IMR-90 (cell line): ENCODE data around the gene HPSE2. TPM values are rescaled to one million over a fixed set of nuclear protein-coding genes. Genes with fewer than 3 reads are reported as not detected.

Source experiments
- ATAC-seq: fragments of 200-7000 bp; cut with Tn5 transposase; 2 replicates; pipeline ENCODE4 v1.9.1; 2020; ENCODE audit warnings: low read depth, mild to moderate bottlenecking, moderate library complexity
- BruUV-seq: library from RNA; stranded (reverse); fragments of 400-500 nt; replicated peaks from 2 replicates; lab custom pipeline; 2021; lab: Mats Ljungman, UMichigan
- CTCF ChIA-PET: fragments of 300-600 bp; formaldehyde crosslinking; extraction: SDS; loops from one replicate; lab custom pipeline; 2021; ENCODE audit warnings: antibody characterized with exemption; lab: Yijun Ruan, JAX
- POLR2A ChIA-PET: fragments of 300-600 bp; sonication (Branson Sonifier 250); formaldehyde crosslinking; loops from one replicate; lab custom pipeline; 2022; ENCODE audit warnings: antibody characterized with exemption; ENCODE audit not compliant: unreplicated experiment; lab: Charles Lee
- DNase-seq: peaks from one replicate; pipeline ENCODE4 v3.0.0; 2013
- H2AFZ ChIP-seq: replicated peaks from 2 replicates; pipeline ENCODE3; 2013; ENCODE audit warnings: low read length, mild to moderate bottlenecking; ENCODE audit not compliant: poor library complexity
- H2AK5ac ChIP-seq: 2 replicates; pipeline ENCODE4 v1.6.1; 2013; ENCODE audit warnings: low read depth, low read length, inconsistent platforms
- H2AK9ac ChIP-seq: replicated peaks from 2 replicates; pipeline ENCODE3; 2013; ENCODE audit warnings: mild to moderate bottlenecking, low read depth, low read length, moderate library complexity; ENCODE audit not compliant: poor library complexity
- H2BK120ac ChIP-seq: 2 replicates; pipeline ENCODE4 v1.6.1; 2013; ENCODE audit warnings: low read depth, low read length, inconsistent platforms
- H2BK15ac ChIP-seq: 3 replicates; pipeline ENCODE4 v1.6.1; 2013; ENCODE audit warnings: low read depth, low read length, inconsistent platforms
- H2BK20ac ChIP-seq: 2 replicates; pipeline ENCODE4 v1.6.1; 2013; ENCODE audit warnings: low read depth, mild to moderate bottlenecking, inconsistent platforms, low read length, moderate library complexity
- H2BK5ac ChIP-seq: 2 replicates; pipeline ENCODE4 v1.6.1; 2013; ENCODE audit warnings: mild to moderate bottlenecking, low read depth, low read length, inconsistent platforms; ENCODE audit not compliant: poor library complexity, severe bottlenecking
- H3K14ac ChIP-seq: replicated peaks from 2 replicates; pipeline ENCODE4 v1.6.1; 2013; ENCODE audit warnings: low read depth, low read length, inconsistent platforms
- H3K18ac ChIP-seq: 2 replicates; pipeline ENCODE4 v1.6.1; 2013; ENCODE audit warnings: low read depth, low read length, control low read depth
- H3K23ac ChIP-seq: 2 replicates; pipeline ENCODE4 v1.6.1; 2013; ENCODE audit warnings: low read depth, low read length, inconsistent platforms
- H3K27ac ChIP-seq: 2 replicates; pipeline ENCODE4 v1.5.1; 2013; ENCODE audit warnings: mild to moderate bottlenecking, control low read depth, low read length; ENCODE audit not compliant: insufficient read depth
- H3K27me3 ChIP-seq: 2 replicates; pipeline ENCODE4 v1.6.1; 2013; ENCODE audit warnings: low read length; ENCODE audit not compliant: control insufficient read depth, insufficient read depth
- H3K36me3 ChIP-seq: 2 replicates; pipeline ENCODE4 v1.6.1; 2013; ENCODE audit warnings: low read length, mixed read lengths; ENCODE audit not compliant: control insufficient read depth, insufficient read depth
- H3K4ac ChIP-seq: 2 replicates; pipeline ENCODE4 v1.6.1; 2013; ENCODE audit warnings: low read depth, low read length, inconsistent platforms
- H3K4me1 ChIP-seq: 2 replicates; pipeline ENCODE4 v1.6.1; 2013; ENCODE audit warnings: low read length, mixed read lengths; ENCODE audit not compliant: control insufficient read depth, insufficient read depth
- H3K4me2 ChIP-seq: 2 replicates; pipeline ENCODE4 v1.6.1; 2013; ENCODE audit warnings: low read depth, mild to moderate bottlenecking, control low read depth, low read length, moderate library complexity
- H3K4me3 ChIP-seq: 2 replicates; pipeline ENCODE4 v1.5.1; 2013; ENCODE audit warnings: low read depth, mild to moderate bottlenecking, control low read depth, low read length, moderate library complexity; ENCODE audit not compliant: insufficient read depth
- H3K56ac ChIP-seq: 2 replicates; pipeline ENCODE4 v1.6.1; 2013; ENCODE audit warnings: low read length, inconsistent platforms; ENCODE audit not compliant: insufficient read depth; ENCODE audit errors: extremely low read depth
- H3K79me1 ChIP-seq, 2 experiments: 2 replicates each; pipeline ENCODE4 v1.6.1; 2013; ENCODE audit warnings: low read length in 2 of 2, inconsistent platforms in 1 of 2, low read depth in 1 of 2
- H3K9ac ChIP-seq: 2 replicates; pipeline ENCODE4 v1.6.1; 2013; ENCODE audit warnings: low read depth, low read length, control low read depth
- H3K9me1 ChIP-seq: 2 replicates; pipeline ENCODE4 v1.6.1; 2013; ENCODE audit warnings: low read length, inconsistent platforms; ENCODE audit not compliant: insufficient read depth
- H3K9me3 ChIP-seq: 2 replicates; pipeline ENCODE4 v1.6.1; 2013; ENCODE audit warnings: low read length; ENCODE audit not compliant: control insufficient read depth, insufficient read depth
- H4K20me1 ChIP-seq: 2 replicates; pipeline ENCODE4 v1.6.1; 2013; ENCODE audit warnings: low read length, inconsistent platforms; ENCODE audit not compliant: insufficient read depth
- H4K5ac ChIP-seq: 2 replicates; pipeline ENCODE4 v1.6.1; 2013; ENCODE audit warnings: mild to moderate bottlenecking, low read depth, low read length, control low read depth
- H4K8ac ChIP-seq, 2 experiments: 2 replicates each; pipeline ENCODE4 v1.6.1; 2013; ENCODE audit warnings: low read depth in 2 of 2, low read length in 2 of 2, control low read depth in 1 of 2, inconsistent platforms in 1 of 2
- H4K91ac ChIP-seq: 2 replicates; pipeline ENCODE4 v1.6.1; 2013; ENCODE audit warnings: low read depth, low read length, inconsistent platforms; ENCODE audit not compliant: insufficient read depth
- BHLHE40 ChIP-seq: fragments of 150-350 bp; IDR thresholded peaks from 2 replicates; pipeline ENCODE4 v1.6.1; 2016; ENCODE audit warnings: mild to moderate bottlenecking, low read depth, low read length
- CEBPB ChIP-seq: IDR thresholded peaks from 2 replicates; pipeline ENCODE4 v1.6.1; 2012; ENCODE audit warnings: low read depth, low read length, improper control_type of control experiment
- CHD1 ChIP-seq: IDR thresholded peaks from 2 replicates; pipeline ENCODE4 v1.6.1; 2012; ENCODE audit warnings: low read depth, low read length, improper control_type of control experiment
- ELK1 ChIP-seq: fragments of 150-350 bp; IDR thresholded peaks from 2 replicates; pipeline ENCODE4 v1.6.1; 2016; ENCODE audit warnings: low read depth, mild to moderate bottlenecking, low read length, moderate library complexity, borderline replicate concordance
- FOS ChIP-seq: fragments of 150-350 bp; IDR thresholded peaks from 2 replicates; pipeline ENCODE4 v1.6.1; 2016; ENCODE audit warnings: low read depth, low read length
- MAFK ChIP-seq: IDR thresholded peaks from 2 replicates; pipeline ENCODE4 v1.6.1; 2012; ENCODE audit warnings: low read depth, low read length, improper control_type of control experiment
- MAZ ChIP-seq: IDR thresholded peaks from 2 replicates; pipeline ENCODE4 v1.6.1; 2012; ENCODE audit warnings: low read depth, mild to moderate bottlenecking, low read length, improper control_type of control experiment, moderate library complexity, borderline replicate concordance
- MXI1 ChIP-seq: IDR thresholded peaks from 2 replicates; pipeline ENCODE4 v1.6.1; 2012; ENCODE audit warnings: low read depth, mild to moderate bottlenecking, low read length, moderate library complexity, borderline replicate concordance
- NFE2L2 ChIP-seq: fragments of 150-350 bp; IDR thresholded peaks from 2 replicates; pipeline ENCODE4 v1.6.1; 2016; ENCODE audit warnings: low read depth, mild to moderate bottlenecking, low read length
- POLR2A ChIP-seq: IDR thresholded peaks from 2 replicates; pipeline ENCODE4 v1.6.1; 2012; ENCODE audit warnings: mild to moderate bottlenecking, low read depth, low read length
- RAD21 ChIP-seq: IDR thresholded peaks from 2 replicates; pipeline ENCODE4 v1.6.1; 2012; ENCODE audit warnings: low read length, improper control_type of control experiment
- RCOR1 ChIP-seq: IDR thresholded peaks from 2 replicates; pipeline ENCODE4 v1.6.1; 2012; ENCODE audit warnings: mild to moderate bottlenecking, low read length, improper control_type of control experiment; ENCODE audit not compliant: insufficient replicate concordance
- RFX5 ChIP-seq: IDR thresholded peaks from 2 replicates; pipeline ENCODE4 v1.8.0; 2012; ENCODE audit warnings: low read depth, mild to moderate bottlenecking, low read length, moderate library complexity
- SMC3 ChIP-seq: fragments of 150-350 bp; IDR thresholded peaks from 2 replicates; pipeline ENCODE4 v1.6.1; 2016; ENCODE audit warnings: low read depth, mild to moderate bottlenecking, antibody characterized with exemption, low read length, moderate library complexity
- USF2 ChIP-seq: fragments of 150-350 bp; IDR thresholded peaks from 2 replicates; pipeline ENCODE4 v1.6.1; 2017; ENCODE audit warnings: mild to moderate bottlenecking, antibody characterized with exemption, low read length, low read depth
- WGBS, 2 experiments: methylation state at CpG; one replicate each; pipeline versions ENCODE4 v1.1.5 to v1.1.7; 2013; ENCODE audit warnings: missing lambda C conversion rate in 2 of 2; ENCODE audit not compliant: insufficient read length in 1 of 2; ENCODE audit errors: extremely low coverage in 2 of 2; 5-methylcytosine and 5-hydroxymethylcytosine counted together
- dilution Hi-C: fragments of 300-500 bp; cut with HindIII; formaldehyde crosslinking; loops from one replicate; pipeline ENCODE4 v1.14.3; 2018; ENCODE audit warnings: low sequenced_read_pairs; ENCODE audit not compliant: unreplicated experiment
- in situ Hi-C: fragments of 300-500 bp; cut with MboI; formaldehyde crosslinking; loops from 3 replicates; pipeline ENCODE4 v1.14.3; 2019; ENCODE audit warnings: low sequenced_read_pairs, inconsistent platforms, mixed read lengths
- intact Hi-C: fragments of 100-400 bp; cut with micrococcal nuclease; formaldehyde crosslinking; loops from 2 replicates; pipeline ENCODE4 v1.10.0; 2022
- polyA plus RNA-seq, 3 experiments: library from polyadenylated mRNA; depleted of rRNA; stranded (reverse); fragments of >200 nt; gene quantifications; 2 replicates each; pipeline ENCODE4 v1.2.3, GENCODE V29; 2012; ENCODE audit warnings: low replicate concordance in 1 of 3
- total RNA-seq: library from RNA; depleted of rRNA; stranded (reverse); fragments of >200 nt; gene quantifications from 2 replicates; pipeline ENCODE4 v1.2.3, GENCODE V29; 2012
- TF ChIP-seq, protein P1 (sequence below): conservative IDR thresholded peaks from 2 replicates; pipeline ENCODE4 v1.5.1; 2012; ENCODE audit warnings: mild to moderate bottlenecking, low read depth, low read length, improper control_type of control experiment

HPSE2 gene
- total and polyA plus RNA-seq, 2 of the 4 experiments (the other 2 are of a cell fraction), result not detected

GRCh38 chr10:98436704-98437103 lies 798.9 kb downstream of the HPSE2 start:
- no CpG with 5 or more reads among the region's 4 CpGs for WGBS, 2 experiments
- in situ Hi-C loops, result no loop called here
- no peaks in the 10 kb centered on the region for H3K9me3 ChIP-seq

More at GRCh38 chr10:98436704-98437103, 798.9 kb downstream of the HPSE2 start:
- H2AFZ ChIP-seq, result no peak overlapping the region
- H2BK120ac ChIP-seq, result no peak overlapping the region
- H3K56ac ChIP-seq, result no peak overlapping the region
- no peak overlapping the region for H3K18ac ChIP-seq
- H3K23ac ChIP-seq, result no peak overlapping the region
- H3K4me1 ChIP-seq, result peaks cover 9% of the 10 kb centered on the region; the same call in 1 of the 2 replicates
- no peak overlapping the region for H3K14ac ChIP-seq
- H3K4ac ChIP-seq, result no peak overlapping the region
- no peak overlapping the region for H4K8ac ChIP-seq
- POLR2A ChIA-PET, result no interaction called here
- peaks cover 45% of the 10 kb centered on the region for H3K36me3 ChIP-seq
- no peak overlapping the region for H2AK5ac ChIP-seq
- peaks cover 3 to 7% of the 10 kb centered on the region in 2 experiments; a peak in 2 of 4 replicates for H3K79me1 ChIP-seq
- no TSS peak for BruUV-seq
- no peak for DNase-seq
- H2BK20ac ChIP-seq, result no peak overlapping the region
- no peak overlapping the region for H3K9ac ChIP-seq
- H4K5ac ChIP-seq, result no peak overlapping the region
- H4K91ac ChIP-seq, result no peak overlapping the region
- H3K27me3 ChIP-seq, result no peaks in the 10 kb centered on the region
- no peak overlapping the region for H2BK15ac ChIP-seq
- no peak overlapping the region for H3K27ac ChIP-seq
- intact Hi-C loops (no loop called here), dilution Hi-C loops (no loop called here)
- H3K9me1 ChIP-seq, result peaks cover 15% of the 10 kb centered on the region
- H2AK9ac ChIP-seq, result no peak overlapping the region
- CTCF ChIA-PET, result interaction anchor here (0.6 kb wide), 1 partner anchor 748 kb away, joined by 5 read pairs; no protein-coding TSS in a partner anchor
- H2BK5ac ChIP-seq, result no peak overlapping the region
- H3K4me2 ChIP-seq, result no peak overlapping the region
- no peaks in the 10 kb centered on the region for H4K20me1 ChIP-seq
- TF ChIP-seq MXI1 (no peak), USF2 (no peak), FOS (no peak), SMC3 (no peak), RFX5 (no peak), RCOR1 (no peak), RAD21 (no peak), NFE2L2 (no peak), CEBPB (no peak), ELK1 (no peak), POLR2A (no peak), MAZ (no peak), BHLHE40 (no peak), CHD1 (no peak), MAFK (no peak)
- TF ChIP-seq, protein P1, sequence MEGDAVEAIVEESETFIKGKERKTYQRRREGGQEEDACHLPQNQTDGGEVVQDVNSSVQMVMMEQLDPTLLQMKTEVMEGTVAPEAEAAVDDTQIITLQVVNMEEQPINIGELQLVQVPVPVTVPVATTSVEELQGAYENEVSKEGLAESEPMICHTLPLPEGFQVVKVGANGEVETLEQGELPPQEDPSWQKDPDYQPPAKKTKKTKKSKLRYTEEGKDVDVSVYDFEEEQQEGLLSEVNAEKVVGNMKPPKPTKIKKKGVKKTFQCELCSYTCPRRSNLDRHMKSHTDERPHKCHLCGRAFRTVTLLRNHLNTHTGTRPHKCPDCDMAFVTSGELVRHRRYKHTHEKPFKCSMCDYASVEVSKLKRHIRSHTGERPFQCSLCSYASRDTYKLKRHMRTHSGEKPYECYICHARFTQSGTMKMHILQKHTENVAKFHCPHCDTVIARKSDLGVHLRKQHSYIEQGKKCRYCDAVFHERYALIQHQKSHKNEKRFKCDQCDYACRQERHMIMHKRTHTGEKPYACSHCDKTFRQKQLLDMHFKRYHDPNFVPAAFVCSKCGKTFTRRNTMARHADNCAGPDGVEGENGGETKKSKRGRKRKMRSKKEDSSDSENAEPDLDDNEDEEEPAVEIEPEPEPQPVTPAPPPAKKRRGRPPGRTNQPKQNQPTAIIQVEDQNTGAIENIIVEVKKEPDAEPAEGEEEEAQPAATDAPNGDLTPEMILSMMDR, result no peak
- H3K4me3 ChIP-seq, result no peak overlapping the region
- no peak for ATAC-seq
